BE2C (cell line): Measurements from ENCODE around the gene CTDNEP1.

Source experiments
- DNase-seq: peaks from one replicate; pipeline ENCODE4 v3.0.0-alpha.2; 2020
- H3K27me3 ChIP-seq: fragments of 250-450 bp; sonication (Bioruptor Pico); 2 replicates; pipeline ENCODE4 v1.5.1; 2020; ENCODE audit warnings: mild to moderate bottlenecking
- H3K36me3 ChIP-seq: fragments of 250-450 bp; sonication (Bioruptor Pico); 2 replicates; pipeline ENCODE4 v1.5.1; 2020; ENCODE audit warnings: mild to moderate bottlenecking
- H3K4me1 ChIP-seq: fragments of 250-450 bp; sonication (Bioruptor Pico); 2 replicates; pipeline ENCODE4 v1.5.1; 2020
- H3K4me3 ChIP-seq: 2 replicates; pipeline ENCODE4 v1.5.1; 2011; ENCODE audit warnings: low read depth, low read length
- H3K9me3 ChIP-seq: fragments of 250-450 bp; sonication (Bioruptor Pico); 2 replicates; pipeline ENCODE4 v1.5.1; 2020
- TF ChIP-seq, protein P1 (sequence below): IDR thresholded peaks from 2 replicates; pipeline ENCODE4 v1.5.1; 2012; ENCODE audit warnings: mild to moderate bottlenecking, low read depth, low read length

Gene CTDNEP1

GRCh38 chr17:7262935-7263800 lies 11.6 kb upstream of the CTDNEP1 start:
- no peaks in the 10 kb centered on the region for H3K9me3 ChIP-seq
- TF ChIP-seq, protein P1, sequence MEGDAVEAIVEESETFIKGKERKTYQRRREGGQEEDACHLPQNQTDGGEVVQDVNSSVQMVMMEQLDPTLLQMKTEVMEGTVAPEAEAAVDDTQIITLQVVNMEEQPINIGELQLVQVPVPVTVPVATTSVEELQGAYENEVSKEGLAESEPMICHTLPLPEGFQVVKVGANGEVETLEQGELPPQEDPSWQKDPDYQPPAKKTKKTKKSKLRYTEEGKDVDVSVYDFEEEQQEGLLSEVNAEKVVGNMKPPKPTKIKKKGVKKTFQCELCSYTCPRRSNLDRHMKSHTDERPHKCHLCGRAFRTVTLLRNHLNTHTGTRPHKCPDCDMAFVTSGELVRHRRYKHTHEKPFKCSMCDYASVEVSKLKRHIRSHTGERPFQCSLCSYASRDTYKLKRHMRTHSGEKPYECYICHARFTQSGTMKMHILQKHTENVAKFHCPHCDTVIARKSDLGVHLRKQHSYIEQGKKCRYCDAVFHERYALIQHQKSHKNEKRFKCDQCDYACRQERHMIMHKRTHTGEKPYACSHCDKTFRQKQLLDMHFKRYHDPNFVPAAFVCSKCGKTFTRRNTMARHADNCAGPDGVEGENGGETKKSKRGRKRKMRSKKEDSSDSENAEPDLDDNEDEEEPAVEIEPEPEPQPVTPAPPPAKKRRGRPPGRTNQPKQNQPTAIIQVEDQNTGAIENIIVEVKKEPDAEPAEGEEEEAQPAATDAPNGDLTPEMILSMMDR: no peak
- no peaks in the 10 kb centered on the region for H3K4me1 ChIP-seq
- no peak overlapping the region for H3K4me3 ChIP-seq
- no peak for DNase-seq
- no peaks in the 10 kb centered on the region for H3K36me3 ChIP-seq
- H3K27me3 ChIP-seq: peaks cover 5% of the 10 kb centered on the region; the same call in 1 of the 2 replicates

GRCh38 chr17:7262192-7262934 lies 10.8 kb upstream of the CTDNEP1 start, which contains the start of gene CLDN7:
CLDN7 (minus strand) TSS chr17:7262478; CDS start chr17:7262043, 435 bp downstream.
- H3K4me3 ChIP-seq: peak within 1 kb of the TSS; percentile 46
- TF ChIP-seq, protein P1: no peak
- DNase-seq: no peak
- H3K4me1 ChIP-seq: no peaks in the 10 kb centered on the region
- peaks cover 5% of the 10 kb centered on the region; the same call in 1 of the 2 replicates for H3K27me3 ChIP-seq
- H3K36me3 ChIP-seq: no peaks in the 10 kb centered on the region
- no peaks in the 10 kb centered on the region for H3K9me3 ChIP-seq

DNA sequence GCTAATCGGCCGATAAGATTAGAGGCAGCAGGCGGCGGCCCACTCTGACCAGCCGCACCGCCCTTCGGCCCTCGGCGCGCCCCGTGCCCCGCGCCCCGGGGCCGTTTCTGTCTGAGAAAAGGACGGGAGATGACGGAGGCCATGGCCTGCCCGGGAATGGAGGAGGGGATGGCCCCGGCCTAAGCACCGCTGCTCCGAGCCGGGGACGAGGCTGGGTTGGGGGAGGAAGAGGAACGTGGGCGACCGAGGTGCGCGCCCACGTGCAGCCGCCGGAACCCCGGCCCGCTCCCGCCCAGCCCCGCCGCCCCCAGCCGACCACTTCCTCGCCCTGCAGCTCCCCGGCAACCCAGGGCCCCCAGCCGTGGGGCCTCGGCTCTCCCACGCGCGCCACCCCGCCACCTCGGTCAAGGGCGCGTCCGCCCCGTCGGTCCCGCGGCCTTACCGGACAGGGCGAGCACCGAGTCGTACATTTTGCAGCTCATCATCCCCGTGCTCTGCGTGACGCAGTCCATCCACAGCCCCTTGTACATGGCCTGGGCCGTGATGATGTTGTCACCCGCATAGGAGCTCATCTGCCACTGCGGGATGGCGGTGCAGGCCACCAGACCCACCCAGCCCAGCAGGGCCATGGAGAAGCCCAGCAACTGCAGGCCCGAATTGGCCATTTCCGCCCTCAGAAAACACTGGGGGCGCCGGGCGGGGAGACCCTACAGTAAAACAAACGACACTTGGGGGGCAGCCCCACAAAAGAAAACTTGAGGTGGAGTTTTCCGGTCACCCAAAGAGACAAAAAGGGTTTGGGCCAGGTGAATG lies 10.1 kb upstream of the CTDNEP1 start:
- Histone ChIP-seq H3K4me1 (no peaks in the 10 kb centered on the region), H3K9me3 (no peaks in the 10 kb centered on the region), H3K27me3 (peaks cover 5% of the 10 kb centered on the region; the same call in 1 of the 2 replicates), H3K4me3 (peak overlapping the region; percentile 46), H3K36me3 (no peaks in the 10 kb centered on the region)
- no peak for DNase-seq
- TF ChIP-seq, protein P1: no peak

- TF ChIP-seq, protein P1: no peak
- Histone ChIP-seq H3K27me3 (peaks cover 5% of the 10 kb centered on the region; the same call in 1 of the 2 replicates), H3K4me3 (peak overlapping the region; percentile 46)
These were observed 9.3 kb upstream of the CTDNEP1 start for GRCh38 chr17:7260651-7261378.

DNA sequence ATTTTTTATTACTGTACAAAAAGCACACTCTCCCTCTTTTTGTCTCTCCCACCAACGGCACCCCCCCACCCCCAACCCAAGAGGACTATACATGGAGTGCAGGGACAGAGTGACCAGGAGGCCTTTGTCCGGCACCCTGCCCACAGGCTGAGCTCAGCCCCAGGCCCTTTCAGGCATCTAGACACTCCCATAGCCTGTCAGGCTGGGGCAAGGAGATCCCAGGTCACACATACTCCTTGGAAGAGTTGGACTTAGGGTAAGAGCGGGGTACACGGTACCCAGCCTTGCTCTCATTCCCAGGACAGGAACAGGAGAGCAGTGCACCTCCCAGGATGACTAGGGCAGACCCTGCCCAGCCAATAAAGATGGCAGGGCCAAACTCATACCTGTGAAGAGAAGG lies 8.6 kb upstream of the CTDNEP1 start:
- H3K36me3 ChIP-seq: no peaks in the 10 kb centered on the region
- no peak overlapping the region for H3K4me3 ChIP-seq
- H3K27me3 ChIP-seq: peaks cover 5% of the 10 kb centered on the region; the same call in 1 of the 2 replicates
- DNase-seq: no peak
- TF ChIP-seq, protein P1: no peak
- no peaks in the 10 kb centered on the region for H3K4me1 ChIP-seq
- H3K9me3 ChIP-seq: no peaks in the 10 kb centered on the region

More at GRCh38 chr17:7260651-7261378, 9.3 kb upstream of the CTDNEP1 start:
- H3K9me3 ChIP-seq: no peaks in the 10 kb centered on the region
- peak; percentile 22 for DNase-seq
- H3K36me3 ChIP-seq: no peaks in the 10 kb centered on the region
- no peaks in the 10 kb centered on the region for H3K4me1 ChIP-seq
